HS-5 (cell line): Measurements from ENCODE around the gene NCR3LG1.
A peak's percentile ranks its signal among the peaks of the same experiment; 100 is the strongest.

Experiments used
- DNase-seq: peaks from one replicate; pipeline ENCODE4 v3.0.0-alpha.2; 2012; ENCODE audit warnings: low read depth

Gene NCR3LG1

GRCh38 chr11:17351510-17352176 lies at the start of gene NCR3LG1:
NCR3LG1 (plus strand) TSS chr11:17351800; CDS start chr11:17351970, 170 bp downstream.
- DNase-seq, result no peak

GRCh38 chr11:17313349-17314231 lies 38.0 kb upstream of the NCR3LG1 start:
- no peak for DNase-seq

- DNase-seq, result peak; percentile 76
Measured at GRCh38 chr11:17314232-17314547, 37.4 kb upstream of the NCR3LG1 start.

GRCh38 chr11:17314904-17315426 lies 36.6 kb upstream of the NCR3LG1 start:
- no peak for DNase-seq

- no peak for DNase-seq
Measured at GRCh38 chr11:17328871-17329494, 22.6 kb upstream of the NCR3LG1 start.

- no peak for DNase-seq
Measured at GRCh38 chr11:17331669-17332068, 19.9 kb upstream of the NCR3LG1 start.

GRCh38 chr11:17333799-17334586 lies 17.6 kb upstream of the NCR3LG1 start:
- no peak for DNase-seq

GRCh38 chr11:17343257-17343656 lies 8.3 kb upstream of the NCR3LG1 start:
- no peak for DNase-seq

- peak; percentile 56 for DNase-seq
Measured at GRCh38 chr11:17343907-17344306, 7.7 kb upstream of the NCR3LG1 start.

- DNase-seq, result no peak
Measured at GRCh38 chr11:17347676-17348075, 3.9 kb upstream of the NCR3LG1 start.

GRCh38 chr11:17350455-17351171 lies 987 bp upstream of the NCR3LG1 start:
- DNase-seq, result no peak

- no peak for DNase-seq
Measured at GRCh38 chr11:17351172-17351509, 459 bp upstream of the NCR3LG1 start.

- DNase-seq, result no peak
Measured at GRCh38 chr11:17352950-17353820, 1.6 kb downstream of the NCR3LG1 start.

- DNase-seq, result no peak
Measured at GRCh38 chr11:17353821-17354600, 2.4 kb downstream of the NCR3LG1 start.

GRCh38 chr11:17354601-17354991 lies 3.0 kb downstream of the NCR3LG1 start:
- DNase-seq, result no peak

GRCh38 chr11:17366495-17366894 lies 14.9 kb downstream of the NCR3LG1 start:
- no peak for DNase-seq

- no peak for DNase-seq
Measured at GRCh38 chr11:17368551-17368950, 17.0 kb downstream of the NCR3LG1 start.

- no peak for DNase-seq
Measured at GRCh38 chr11:17369094-17369493, 17.5 kb downstream of the NCR3LG1 start.

GRCh38 chr11:17369684-17370243 lies 18.2 kb downstream of the NCR3LG1 start:
- no peak for DNase-seq
